HG03095 (cell line): Measurements from ENCODE around the gene SLC30A10.
"Not testable (repeated sequence)": the region's sequence is repeated elsewhere in the genome, so short reads cannot be mapped to it uniquely, and the experiment has no call there.

Experiments used
- ATAC-seq: cut with Tn5 transposase; IDR thresholded peaks from one replicate; pipeline ENCODE4 v1.9.1; 2021; ENCODE audit warnings: moderate library complexity; ENCODE audit not compliant: unreplicated experiment

The SLC30A10 gene

DNA sequence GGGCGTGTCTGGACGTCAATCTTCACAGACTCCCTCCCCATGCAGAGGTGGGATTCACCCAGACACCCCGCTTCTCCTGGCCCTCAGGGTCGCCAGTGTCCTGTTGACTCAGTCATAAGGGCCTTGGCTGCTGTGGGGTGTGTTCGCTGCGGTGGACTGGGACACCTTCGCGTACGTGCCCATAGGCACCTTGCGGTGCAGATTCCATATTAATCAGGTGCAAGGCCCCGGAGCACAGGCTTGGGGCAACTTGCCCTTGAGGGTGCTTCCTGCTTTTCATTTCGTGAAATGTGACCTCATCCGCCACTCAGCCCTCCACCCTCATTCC is 398 bp upstream of the SLC30A10 start:
- ATAC-seq = no peak

- no peak for ATAC-seq
These were observed 930 bp downstream of the SLC30A10 start for GRCh38 chr1:219927298-219927955.

DNA sequence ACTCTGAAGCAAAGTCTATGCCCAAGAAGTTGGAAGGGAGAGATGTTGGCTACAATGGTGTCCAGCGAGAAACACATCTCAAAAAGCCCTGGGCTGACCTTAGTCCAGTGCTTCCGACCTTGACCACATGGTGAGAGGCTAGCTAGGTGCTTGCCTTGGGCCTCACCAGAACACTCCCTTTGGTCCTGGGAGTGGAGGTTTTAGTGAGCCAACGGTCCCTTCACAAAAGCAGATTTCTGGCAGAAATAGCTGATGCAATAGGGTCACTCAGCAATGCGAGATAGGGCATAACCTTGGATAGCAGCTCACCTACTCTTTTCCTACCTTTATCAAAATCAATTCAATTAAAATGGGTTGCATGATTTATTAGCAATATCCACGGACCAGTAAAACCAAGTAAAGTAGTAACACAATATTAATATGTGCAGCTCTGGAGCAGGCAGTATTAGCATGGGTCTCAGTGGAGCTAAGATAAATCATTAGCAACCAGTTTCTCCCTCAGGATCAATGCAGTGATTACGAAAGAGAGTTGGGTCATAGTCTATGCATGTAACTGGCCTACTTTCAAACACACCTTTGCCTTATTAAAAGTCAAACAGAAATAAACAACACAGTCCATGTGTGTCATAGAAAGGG is 1.9 kb downstream of the SLC30A10 start:
- ATAC-seq = no peak

DNA sequence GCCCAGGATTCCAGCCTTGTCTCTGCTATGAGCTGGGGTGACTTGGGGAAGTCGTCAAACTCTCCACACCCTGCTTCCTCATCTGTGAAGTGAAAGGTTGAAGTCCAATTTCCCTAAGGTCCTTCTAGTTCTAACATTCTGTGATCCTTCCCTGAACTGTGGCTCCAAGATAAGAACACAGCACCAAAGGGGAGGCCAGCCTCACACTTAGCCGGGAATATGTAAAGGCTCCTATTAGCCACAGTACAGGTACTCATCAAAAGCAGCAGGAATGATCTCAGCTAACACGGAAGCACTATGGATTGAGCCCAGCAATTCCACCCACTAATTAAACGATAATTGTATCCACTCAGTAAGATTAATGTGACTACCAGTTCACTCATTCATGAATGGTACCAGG is 4.0 kb downstream of the SLC30A10 start:
- ATAC-seq = no peak

GRCh38 chr1:219917851-219918466 is 10.4 kb downstream of the SLC30A10 start:
- no peak for ATAC-seq

DNA sequence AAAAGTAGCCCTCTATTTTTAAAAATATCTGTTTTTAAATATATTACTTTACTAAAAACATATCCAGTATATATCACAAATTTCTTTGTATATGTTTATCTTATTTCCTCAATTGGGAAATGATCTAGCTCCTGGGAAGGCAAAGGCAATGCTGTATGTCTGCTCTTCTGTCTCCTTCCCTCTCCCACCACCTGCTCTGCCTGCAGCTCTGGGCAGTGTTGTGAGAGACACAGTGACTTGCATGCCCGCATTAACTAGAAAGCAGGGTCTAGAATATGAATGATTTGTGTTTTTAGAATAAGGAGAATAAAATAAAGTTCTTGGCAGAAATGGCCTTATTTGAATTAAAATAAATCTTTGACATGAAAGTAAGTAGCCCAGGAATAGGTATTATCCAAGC is 11.1 kb downstream of the SLC30A10 start:
- ATAC-seq = no peak

- ATAC-seq = no peak
These were observed 12.1 kb downstream of the SLC30A10 start for GRCh38 chr1:219916257-219916656.

DNA sequence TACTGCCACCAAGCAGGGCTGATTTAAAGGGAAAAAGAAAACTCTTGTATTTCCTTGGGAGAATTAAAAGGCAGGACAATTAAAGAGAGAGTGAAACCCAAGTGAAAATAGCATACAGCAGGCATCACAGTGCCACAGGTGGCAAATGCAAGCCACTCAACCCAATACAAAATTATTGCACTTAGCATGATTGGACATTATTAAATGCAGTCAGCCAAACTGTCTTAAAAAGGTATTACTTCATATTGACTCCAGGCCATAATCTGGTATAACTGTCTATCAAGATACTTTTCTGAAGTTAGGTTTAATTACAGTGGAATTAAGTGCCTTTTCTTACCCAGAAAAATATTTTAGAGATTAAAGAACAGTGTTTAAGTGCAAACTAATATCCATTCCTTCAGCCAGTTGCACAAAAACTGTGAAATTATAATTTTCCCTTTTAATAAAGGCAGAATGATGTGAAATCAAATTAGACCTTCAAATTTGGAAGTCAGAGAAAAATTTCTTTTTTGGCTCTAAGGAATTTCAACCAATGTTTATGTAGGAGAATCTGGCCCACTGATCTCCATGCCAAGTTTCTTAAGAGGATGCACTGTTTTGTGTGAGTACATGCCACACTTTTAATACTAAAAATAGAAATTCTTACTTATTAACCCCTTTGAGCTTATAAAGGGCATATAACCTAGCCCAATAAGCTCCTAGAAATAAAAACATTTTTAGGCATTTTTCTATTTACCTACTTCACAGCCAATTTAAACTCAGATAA is 15.2 kb downstream of the SLC30A10 start:
- ATAC-seq = no peak

DNA sequence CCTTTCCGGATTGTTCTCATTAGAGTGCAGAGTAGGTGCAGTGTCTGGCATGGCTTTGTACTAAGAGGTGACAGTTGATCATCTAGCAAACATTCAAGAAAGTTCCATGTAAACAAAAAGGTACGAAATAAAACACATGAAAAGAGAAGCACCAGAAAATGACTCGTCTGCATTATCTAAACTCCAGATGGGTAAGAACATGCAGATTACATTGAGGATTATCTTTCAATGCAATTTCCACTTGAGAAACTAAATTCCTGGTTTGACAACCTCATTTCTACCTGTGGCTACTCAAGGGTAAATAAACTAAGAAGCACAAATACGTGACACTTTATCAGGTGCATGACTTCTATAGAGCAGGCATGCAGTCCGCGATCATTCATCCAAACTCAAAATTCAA is 17.6 kb downstream of the SLC30A10 start:
- ATAC-seq = no peak

DNA sequence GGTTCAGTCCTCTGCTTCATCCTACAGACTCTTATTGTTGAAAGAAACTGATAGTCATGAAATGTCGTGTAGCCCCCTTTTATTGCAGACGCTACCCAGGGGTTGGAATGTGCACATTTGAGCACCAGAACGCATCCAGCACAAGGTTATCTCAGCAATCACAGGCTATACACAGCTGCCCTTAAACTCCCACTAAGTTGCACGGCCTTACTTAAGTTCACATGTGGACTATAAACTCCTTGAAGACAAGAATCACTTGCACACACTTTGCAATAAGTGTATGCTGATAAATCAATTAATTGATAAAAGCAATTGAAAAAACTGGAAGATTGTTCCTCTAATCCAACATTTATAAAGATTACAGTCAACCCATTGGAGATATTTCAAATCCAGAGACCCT is 18.9 kb downstream of the SLC30A10 start:
- ATAC-seq = no peak

DNA sequence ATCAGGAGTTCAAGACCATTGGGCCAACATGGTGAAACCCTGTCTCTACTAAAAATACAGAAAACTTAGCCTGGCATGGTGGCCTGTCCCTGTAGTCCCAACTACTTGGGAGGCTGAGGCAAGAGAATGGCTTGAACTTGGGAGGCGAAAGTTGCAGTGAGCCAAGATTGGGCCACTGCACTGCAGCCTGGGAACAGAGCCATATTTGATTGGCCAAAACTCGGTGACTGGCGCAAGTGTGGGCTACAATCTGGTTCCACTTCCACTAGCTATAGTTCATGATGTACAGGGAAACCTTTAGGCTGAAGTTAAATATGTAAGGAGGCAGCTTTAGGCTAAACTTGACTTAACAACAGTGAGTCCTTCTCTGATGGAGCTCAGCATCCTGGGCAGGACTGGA is 20.2 kb downstream of the SLC30A10 start:
- ATAC-seq = no peak

DNA sequence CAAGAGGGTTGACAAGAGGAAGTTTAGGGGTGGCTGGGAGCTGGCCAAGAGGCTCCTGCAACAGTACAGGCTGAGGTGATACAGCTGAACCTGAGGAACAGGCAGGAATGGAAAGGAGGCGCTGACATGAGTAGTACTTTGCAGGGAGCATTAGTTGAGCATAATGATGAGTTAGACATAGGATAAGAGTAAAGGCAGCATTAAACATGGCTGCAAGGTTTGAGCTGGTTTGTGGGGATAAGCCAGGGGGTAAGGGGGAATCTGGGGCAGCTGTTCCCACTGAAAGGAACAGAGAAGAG is 20.6 kb downstream of the SLC30A10 start:
- no peak for ATAC-seq

DNA sequence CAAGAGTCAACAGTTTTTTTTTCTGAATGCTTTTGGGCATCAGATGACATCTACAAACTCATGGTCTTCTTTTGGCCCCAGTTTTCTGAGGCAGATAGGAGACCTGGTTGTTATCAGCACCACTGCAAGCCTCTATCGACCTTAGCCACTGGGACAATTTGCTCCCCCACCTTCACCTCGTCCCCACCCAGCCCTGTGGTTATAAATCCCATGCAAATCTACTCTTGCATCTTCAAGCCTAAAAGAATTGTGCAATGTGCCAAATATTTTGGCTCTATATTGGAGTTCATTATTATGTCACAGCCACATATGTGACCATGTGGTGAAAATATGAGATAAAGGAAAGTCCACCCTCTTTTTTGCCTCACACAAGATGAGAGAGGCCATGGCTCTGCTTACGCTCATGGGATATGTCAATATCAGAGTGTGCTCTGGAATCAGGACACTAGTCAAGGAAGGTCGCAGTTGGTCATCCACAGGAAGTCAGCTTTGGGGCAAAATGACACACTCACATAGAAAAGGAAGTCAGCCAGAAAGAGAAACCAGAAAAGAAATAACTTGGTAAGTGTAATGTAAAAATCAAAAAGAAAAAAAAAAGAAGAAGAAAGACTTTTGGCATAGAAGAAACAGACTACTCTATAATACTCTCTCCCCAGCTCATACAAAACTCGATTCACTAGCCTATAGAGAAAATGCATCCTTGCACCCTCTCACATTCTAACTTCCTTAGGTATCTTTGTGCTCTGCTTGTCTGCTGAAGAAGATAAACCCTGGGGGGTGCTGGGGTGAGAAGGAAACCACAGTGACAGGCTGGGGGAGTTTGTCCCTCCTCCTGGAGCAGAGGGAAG is 21.2 kb downstream of the SLC30A10 start:
- no peak for ATAC-seq

DNA sequence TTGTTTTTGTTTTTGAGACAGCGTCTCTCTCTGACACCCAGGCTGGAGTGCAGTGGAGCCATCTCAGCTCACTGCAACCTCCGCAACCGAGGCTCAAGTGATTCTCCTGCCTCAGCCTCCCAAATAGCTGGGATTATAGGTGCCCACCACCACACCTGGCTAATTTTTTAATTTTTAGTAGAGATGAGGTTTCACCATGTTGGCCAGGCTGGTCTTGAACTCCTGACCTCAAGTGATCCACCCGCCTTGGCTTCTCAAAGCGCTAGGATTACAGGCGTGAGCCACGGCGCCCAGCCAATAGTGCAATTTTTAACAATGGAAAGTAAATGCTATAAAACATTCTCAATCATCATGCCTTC is 21.8 kb downstream of the SLC30A10 start:
- not testable (repeated sequence) for ATAC-seq

- no peak for ATAC-seq
These were observed 22.8 kb downstream of the SLC30A10 start for GRCh38 chr1:219905524-219905923.

GRCh38 chr1:219904934-219905333 is 23.4 kb downstream of the SLC30A10 start:
- no peak for ATAC-seq

DNA sequence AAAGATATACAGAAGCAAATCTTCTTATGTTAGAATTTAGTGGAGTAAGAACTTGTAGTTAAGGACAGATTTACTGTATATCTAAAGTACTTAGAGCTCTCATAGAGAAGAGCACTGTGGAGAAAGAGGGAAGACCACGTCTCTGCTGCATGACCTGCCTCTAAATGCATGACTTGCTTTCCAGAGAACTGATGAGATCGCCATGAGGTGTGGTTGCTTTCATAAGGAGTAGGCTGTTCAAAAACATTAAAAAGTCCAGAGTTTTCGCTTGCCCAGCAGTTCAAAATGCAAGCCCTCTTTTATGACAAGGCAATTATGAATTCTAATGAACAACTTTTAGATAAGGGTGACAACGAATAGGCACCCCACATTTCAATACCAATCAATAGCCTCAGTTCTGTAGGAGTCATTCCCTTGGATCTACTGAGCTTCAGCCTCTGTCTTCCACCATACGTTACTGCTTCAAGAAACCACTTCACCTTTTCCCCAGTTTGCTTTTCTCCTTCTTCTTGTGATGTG is 24.9 kb downstream of the SLC30A10 start:
- no peak for ATAC-seq

- ATAC-seq = no peak
These were observed 25.4 kb downstream of the SLC30A10 start for GRCh38 chr1:219902951-219903350.

DNA sequence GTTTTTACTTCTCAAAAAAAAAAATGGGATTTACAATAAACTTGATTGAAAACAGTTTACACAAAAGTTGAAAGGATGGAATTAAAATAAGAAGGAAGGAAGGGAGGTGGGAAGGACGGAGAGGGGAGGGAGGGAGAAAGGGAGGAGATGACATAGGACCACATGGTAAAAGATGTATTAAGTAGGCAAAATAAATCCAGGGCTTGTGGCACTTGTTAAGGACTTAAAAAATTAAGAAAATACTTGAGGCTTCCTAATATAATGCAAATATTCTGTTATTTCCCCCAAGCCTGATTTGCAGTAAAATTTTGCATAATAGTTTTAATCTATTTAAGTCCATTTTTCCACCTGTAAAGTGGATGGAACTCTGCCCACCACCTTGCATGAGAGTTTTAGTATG is 27.5 kb downstream of the SLC30A10 start:
- no peak for ATAC-seq

- no peak for ATAC-seq
These were observed 28.2 kb downstream of the SLC30A10 start for GRCh38 chr1:219900201-219900600.

DNA sequence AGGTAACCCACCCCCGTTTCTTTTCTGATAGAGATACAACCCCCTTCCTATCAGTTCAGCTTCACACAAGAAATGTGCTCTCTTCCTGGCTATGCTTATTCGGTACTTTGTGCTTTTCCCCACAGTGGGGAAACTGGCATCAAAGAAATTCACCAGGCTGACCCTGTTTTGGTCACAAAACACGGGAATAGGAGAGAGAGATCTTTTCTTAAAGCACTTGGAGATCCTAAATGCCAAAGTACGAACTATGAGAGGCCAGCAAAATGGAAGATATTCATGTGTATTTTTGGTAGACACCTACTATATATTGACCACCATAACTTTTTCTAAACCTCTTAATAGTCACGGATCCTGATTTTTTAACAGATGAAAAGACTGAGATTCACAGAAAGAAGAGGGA is 30.0 kb downstream of the SLC30A10 start:
- ATAC-seq = no peak
